PC-3 (cell line): ENCODE data around the gene FAM83E. TPM values are rescaled to one million over a fixed set of nuclear protein-coding genes. Genes with fewer than 3 reads are reported as not detected.

Experiments
- ATAC-seq: fragments of 200-7000 bp; cut with Tn5 transposase; 2 replicates; pipeline ENCODE4 v1.9.1; 2020; ENCODE audit warnings: mild to moderate bottlenecking, moderate library complexity
- BruUV-seq: library from RNA; stranded (reverse); fragments of 400-500 nt; replicated peaks from 2 replicates; lab custom pipeline; 2021; lab: Mats Ljungman, UMichigan
- CTCF ChIA-PET: fragments of 300-600 bp; sonication (Branson Sonifier 250); formaldehyde crosslinking; loops from one replicate; lab custom pipeline; 2022; ENCODE audit warnings: antibody characterized with exemption; lab: Charles Lee
- POLR2A ChIA-PET: fragments of 300-600 bp; sonication (Branson Sonifier 250); formaldehyde crosslinking; loops from one replicate; lab custom pipeline; 2022; ENCODE audit warnings: antibody characterized with exemption; ENCODE audit not compliant: unreplicated experiment; lab: Charles Lee
- DNase-seq: peaks from one replicate; pipeline ENCODE4 v3.0.0-alpha.2; 2015
- H2AFZ ChIP-seq: fragments of 300-600 bp; sonication (generic); 2 replicates; pipeline ENCODE4 v1.6.0; 2016; ENCODE audit warnings: antibody characterized with exemption, low read length
- H3F3A ChIP-seq: fragments of 300-600 bp; sonication (generic); one replicate; pipeline ENCODE4 v1.6.0; 2017; ENCODE audit warnings: antibody characterized with exemption, low read length, control low read depth, mild to moderate bottlenecking; ENCODE audit not compliant: unreplicated experiment
- H3K27ac ChIP-seq: fragments of 300-600 bp; sonication (generic); 2 replicates; pipeline ENCODE4 v1.5.1; 2016; ENCODE audit warnings: mild to moderate bottlenecking, low read length
- H3K27me3 ChIP-seq: fragments of 300-600 bp; sonication (generic); 2 replicates; pipeline ENCODE4 v1.6.1; 2016; ENCODE audit warnings: low read length, mixed read lengths
- H3K36me3 ChIP-seq: fragments of 300-600 bp; sonication (generic); 2 replicates; pipeline ENCODE4 v1.6.1; 2016; ENCODE audit warnings: low read depth, mixed run types, low read length, mixed read lengths
- H3K4me1 ChIP-seq: fragments of 300-600 bp; sonication (generic); 2 replicates; pipeline ENCODE4 v1.5.1; 2016; ENCODE audit warnings: low read length; ENCODE audit not compliant: insufficient read depth
- H3K4me2 ChIP-seq: fragments of 300-600 bp; sonication (generic); 2 replicates; pipeline ENCODE4 v1.6.0; 2016; ENCODE audit warnings: low read length
- H3K4me3 ChIP-seq: fragments of 300-600 bp; sonication (generic); 2 replicates; pipeline ENCODE4 v1.5.1; 2016; ENCODE audit warnings: mild to moderate bottlenecking, low read length, mixed read lengths
- H3K79me2 ChIP-seq: fragments of 300-600 bp; sonication (generic); 2 replicates; pipeline ENCODE4 v1.6.1; 2017; ENCODE audit warnings: low read length, mixed read lengths
- H3K9ac ChIP-seq: fragments of 300-600 bp; sonication (generic); 2 replicates; pipeline ENCODE4 v1.6.0; 2016; ENCODE audit warnings: mild to moderate bottlenecking, low read length
- H3K9me2 ChIP-seq: fragments of 300-600 bp; sonication (generic); replicated peaks from 2 replicates; pipeline ENCODE4 v1.6.1; 2016; ENCODE audit warnings: mixed run types, low read length, mixed read lengths
- H3K9me3 ChIP-seq: fragments of 300-600 bp; sonication (generic); 2 replicates; pipeline ENCODE4 v1.6.1; 2016; ENCODE audit warnings: low read length, mixed read lengths
- H4K20me1 ChIP-seq: fragments of 300-600 bp; sonication (generic); 2 replicates; pipeline ENCODE4 v1.6.1; 2016; ENCODE audit warnings: low read length, mixed read lengths
- CTCF ChIP-seq: fragments of 300-600 bp; sonication (generic); conservative IDR thresholded peaks from 2 replicates; pipeline ENCODE4 v1.5.1; 2017; ENCODE audit warnings: antibody characterized with exemption, low read depth, mild to moderate bottlenecking, low read length
- EZH2 ChIP-seq: fragments of 300-600 bp; sonication (generic); IDR thresholded peaks from one replicate; pipeline ENCODE4 v1.6.1; 2017; ENCODE audit warnings: antibody characterized with exemption, mild to moderate bottlenecking, low read length; ENCODE audit not compliant: unreplicated experiment
- EZH2phosphoT487 ChIP-seq: fragments of 300-600 bp; sonication (generic); IDR thresholded peaks from 2 replicates; pipeline ENCODE4 v1.6.1; 2018; ENCODE audit warnings: mild to moderate bottlenecking, antibody characterized with exemption, low read length, borderline replicate concordance
- intact Hi-C: fragments of 100-400 bp; cut with micrococcal nuclease; formaldehyde crosslinking; loops from 2 replicates; pipeline ENCODE4 v1.9.0; 2023
- total RNA-seq: library from RNA; depleted of rRNA; stranded (reverse); fragments of >200 nt; gene quantifications from 2 replicates; pipeline ENCODE4 v1.2.3, GENCODE V29; 2014

FAM83E gene
- total RNA-seq, 1 experiment from 2014 or later: 4.6 TPM

GRCh38 chr19:48617146-48617937 lies 2.5 kb upstream of the FAM83E start:
- no peak for TF ChIP-seq EZH2phosphoT487
- no peak for TF ChIP-seq EZH2
- H3K9ac ChIP-seq: peak overlapping the region; percentile 99
- DNase-seq: no peak
- H3K79me2 ChIP-seq: peaks cover 42% of the 10 kb centered on the region
- no peaks in the 10 kb centered on the region for H3K9me2 ChIP-seq
- peaks cover 35% of the 10 kb centered on the region for H3K36me3 ChIP-seq
- no peaks in the 10 kb centered on the region for H3F3A ChIP-seq
- H2AFZ ChIP-seq: no peak overlapping the region
- no peak overlapping the region for H3K27ac ChIP-seq
- no peak for ATAC-seq
- H3K9me3 ChIP-seq: no peaks in the 10 kb centered on the region
- peak overlapping the region; percentile 100 for H3K4me3 ChIP-seq
- H3K4me2 ChIP-seq: peak overlapping the region; percentile 98
- POLR2A ChIA-PET: no interaction called here
- BruUV-seq: no TSS peak
- CTCF ChIA-PET: no interaction called here
- no peaks in the 10 kb centered on the region for H3K27me3 ChIP-seq
- intact Hi-C loops: no loop called here
- H4K20me1 ChIP-seq: peaks cover 32% of the 10 kb centered on the region
- H3K4me1 ChIP-seq: peaks cover 27% of the 10 kb centered on the region

- intact Hi-C loops: no loop called here
- ChIA-PET CTCF (no interaction called here), POLR2A (interaction anchor here (0.6 kb wide), 1 partner anchor 1764 kb away, joined by 4 read pairs; no protein-coding TSS in a partner anchor)
- Histone ChIP-seq H3K4me3 (peak overlapping the region; percentile 100), H4K20me1 (peaks cover 32% of the 10 kb centered on the region), H3K79me2 (peaks cover 42% of the 10 kb centered on the region), H3K9ac (no peak overlapping the region; the same call in 1 of the 2 replicates), H3K9me2 (no peaks in the 10 kb centered on the region), H3K9me3 (no peaks in the 10 kb centered on the region), H2AFZ (no peak overlapping the region), H3K4me2 (peak overlapping the region; percentile 98), H3K36me3 (peaks cover 35% of the 10 kb centered on the region), H3K27ac (no peak overlapping the region), H3K27me3 (no peaks in the 10 kb centered on the region), H3K4me1 (peaks cover 27% of the 10 kb centered on the region), H3F3A (no peaks in the 10 kb centered on the region)
- TF ChIP-seq EZH2phosphoT487 (no peak), EZH2 (no peak), CTCF (no peak)
- ATAC-seq: no peak
- DNase-seq: no peak
- BruUV-seq: no TSS peak
Measured at GRCh38 chr19:48616491-48617056, 1.7 kb upstream of the FAM83E start.

- ChIA-PET CTCF (no interaction called here), POLR2A (no interaction called here)
- Histone ChIP-seq H3K27ac (no peak overlapping the region), H3K4me3 (peak overlapping the region; percentile 100; the same call in 1 of the 2 replicates), H3F3A (no peaks in the 10 kb centered on the region), H3K4me2 (peak overlapping the region; percentile 98; the same call in 1 of the 2 replicates), H3K27me3 (no peaks in the 10 kb centered on the region), H2AFZ (no peak overlapping the region), H3K9me2 (no peaks in the 10 kb centered on the region), H3K36me3 (peaks cover 35% of the 10 kb centered on the region), H4K20me1 (peaks cover 32% of the 10 kb centered on the region), H3K4me1 (peaks cover 27% of the 10 kb centered on the region), H3K9me3 (no peaks in the 10 kb centered on the region), H3K9ac (no peak overlapping the region), H3K79me2 (peaks cover 42% of the 10 kb centered on the region)
- DNase-seq: no peak
- intact Hi-C loops: no loop called here
- no TSS peak for BruUV-seq
- no peak for ATAC-seq
- TF ChIP-seq EZH2phosphoT487: no peak
- TF ChIP-seq EZH2: no peak
- no peak for TF ChIP-seq CTCF
Measured at GRCh38 chr19:48616041-48616436, 1.2 kb upstream of the FAM83E start.
